ENCODE measurements around the gene GABRB2.
"Not testable (repeated sequence)": the region's sequence is repeated elsewhere in the genome, so short reads cannot be mapped to it uniquely, and the experiment has no call there.

Gene GABRB2

GRCh38 chr5:161287436-161287835 is 259.1 kb downstream of the GABRB2 start:
- DNase-seq = no peak

GRCh38 chr5:161286066-161286655 is 260.4 kb downstream of the GABRB2 start:
- DNase-seq = no peak

- DNase-seq = no peak
These were observed 262.1 kb downstream of the GABRB2 start for GRCh38 chr5:161284445-161284844.

- DNase-seq = no peak
These were observed 263.2 kb downstream of the GABRB2 start for GRCh38 chr5:161283296-161283695.

GRCh38 chr5:161278739-161279660 is 267.5 kb downstream of the GABRB2 start:
- DNase-seq = no peak

GRCh38 chr5:161277011-161277410 is 269.5 kb downstream of the GABRB2 start:
- DNase-seq = no peak

GRCh38 chr5:161274951-161275350 is 271.6 kb downstream of the GABRB2 start:
- DNase-seq = no peak

- no peak for DNase-seq
These were observed 273.1 kb downstream of the GABRB2 start for GRCh38 chr5:161273410-161273809.

GRCh38 chr5:161271816-161272215 is 274.7 kb downstream of the GABRB2 start:
- DNase-seq = no peak

- no peak for DNase-seq
These were observed 277.4 kb downstream of the GABRB2 start for GRCh38 chr5:161269125-161269524.

- no peak for DNase-seq
These were observed 279.6 kb downstream of the GABRB2 start for GRCh38 chr5:161266954-161267353.

- no peak for DNase-seq
These were observed 281.5 kb downstream of the GABRB2 start for GRCh38 chr5:161265006-161265405.

GRCh38 chr5:161263191-161263590 is 283.3 kb downstream of the GABRB2 start:
- no peak for DNase-seq

- no peak for DNase-seq
These were observed 284.7 kb downstream of the GABRB2 start for GRCh38 chr5:161261668-161262323.

GRCh38 chr5:161258438-161258837 is 288.1 kb downstream of the GABRB2 start:
- no peak for DNase-seq

GRCh38 chr5:161256957-161257356 is 289.6 kb downstream of the GABRB2 start:
- no peak for DNase-seq

- DNase-seq = not testable (repeated sequence)
These were observed 293.6 kb downstream of the GABRB2 start for GRCh38 chr5:161252955-161253354.

GRCh38 chr5:161246749-161247148 is 299.8 kb downstream of the GABRB2 start:
- no peak for DNase-seq

- not testable (repeated sequence) for DNase-seq
These were observed 300.7 kb downstream of the GABRB2 start for GRCh38 chr5:161245846-161246245.

Data from CD4-positive, alpha-beta T cell treated with Interleukin-1 beta for 1 hour (primary cell).